Limb (tissue), 2 donors: ENCODE results near the gene CPTP.
"Not testable (repeated sequence)": the region's sequence is repeated elsewhere in the genome, so short reads cannot be mapped to it uniquely, and the experiment has no call there.

ENCODE experiments used
- DNase-seq, 2 donors: peaks; one replicate each; pipeline ENCODE4 v3.0.0-alpha.2; 2016; ENCODE audit errors: extremely low spot score in 2 of 2

Gene CPTP

DNA sequence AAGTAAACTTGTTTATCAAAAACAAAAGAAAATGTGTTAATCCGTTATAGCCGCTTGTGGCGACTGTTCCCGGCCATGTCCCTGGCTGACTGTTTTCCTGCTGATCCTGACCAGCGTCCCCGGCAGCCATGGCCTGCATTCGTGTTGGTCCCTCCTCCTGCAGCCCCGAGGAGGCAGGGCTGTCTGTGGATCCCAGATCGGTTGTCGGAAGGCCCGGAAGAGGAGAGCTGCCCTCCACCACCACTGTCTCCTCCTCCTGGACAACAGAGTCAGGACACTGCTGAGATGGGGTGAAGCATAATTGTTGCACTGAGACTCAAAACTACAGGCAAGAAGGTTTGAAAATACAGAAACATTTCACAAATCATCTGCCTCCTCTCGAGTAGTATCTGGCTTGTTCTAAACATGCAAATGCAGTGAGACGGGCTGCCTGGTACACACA, 37.4 kb downstream of the CPTP start:
- peak in 1 of 2 donors; percentile 60 for DNase-seq

DNA sequence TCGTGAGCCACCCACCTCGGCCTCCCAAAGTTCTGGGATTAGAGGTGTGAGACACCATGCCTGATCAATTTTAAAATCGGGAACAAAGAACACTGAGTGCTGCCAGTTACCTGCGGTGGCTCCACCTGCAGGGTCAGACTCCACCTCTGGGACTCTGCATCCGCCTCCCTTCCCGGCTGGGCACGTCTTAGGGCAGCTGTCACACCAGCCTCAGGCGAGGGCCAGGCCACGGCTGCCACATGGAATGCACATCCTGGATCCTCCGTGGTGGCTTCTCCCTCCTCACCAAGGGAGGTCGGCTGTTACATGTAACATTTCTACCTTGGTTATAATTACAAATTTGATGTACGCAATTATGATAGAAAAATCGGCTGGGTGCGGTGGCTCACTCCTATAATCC, 39.7 kb downstream of the CPTP start:
- DNase-seq = no peak

DNA sequence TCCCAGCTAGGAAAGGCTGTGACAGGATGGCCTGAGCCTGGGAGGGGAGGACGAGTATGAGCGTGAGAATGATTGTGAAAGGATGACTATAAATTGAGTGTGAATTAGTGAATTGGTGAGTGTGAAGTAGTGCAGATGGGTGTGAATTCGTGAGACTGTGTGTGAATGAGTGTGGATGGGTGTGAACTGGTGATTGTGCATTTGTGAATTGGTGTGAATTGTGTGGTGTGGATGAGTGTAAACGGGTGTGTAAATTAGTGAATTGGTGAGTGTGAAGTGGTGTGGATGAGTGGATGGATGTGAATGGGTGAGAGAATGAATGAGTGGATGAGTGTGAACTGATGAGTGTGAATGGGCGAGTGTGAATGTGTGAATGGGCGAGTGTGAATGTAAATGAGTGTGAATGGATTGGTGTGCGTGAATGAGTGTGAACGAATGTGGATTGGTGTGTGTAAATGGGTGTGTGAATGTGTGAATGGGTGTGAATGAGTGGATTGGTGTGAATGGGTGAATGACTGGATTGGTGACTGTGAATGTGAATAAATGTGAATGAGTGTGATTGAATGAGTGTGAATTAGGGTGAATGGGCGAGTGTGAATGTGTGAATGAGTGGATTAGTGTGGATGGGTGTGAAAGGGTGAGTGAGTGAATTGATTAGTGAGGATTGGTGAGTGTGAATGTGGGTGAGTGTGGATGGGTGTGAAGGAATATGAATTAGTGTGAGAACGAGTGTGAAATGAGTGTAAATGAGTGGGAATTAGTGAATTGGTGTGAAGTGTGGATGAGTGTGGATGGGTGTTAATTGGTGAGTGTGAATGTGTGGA, 41.5 kb downstream of the CPTP start:
- no peak for DNase-seq

DNA sequence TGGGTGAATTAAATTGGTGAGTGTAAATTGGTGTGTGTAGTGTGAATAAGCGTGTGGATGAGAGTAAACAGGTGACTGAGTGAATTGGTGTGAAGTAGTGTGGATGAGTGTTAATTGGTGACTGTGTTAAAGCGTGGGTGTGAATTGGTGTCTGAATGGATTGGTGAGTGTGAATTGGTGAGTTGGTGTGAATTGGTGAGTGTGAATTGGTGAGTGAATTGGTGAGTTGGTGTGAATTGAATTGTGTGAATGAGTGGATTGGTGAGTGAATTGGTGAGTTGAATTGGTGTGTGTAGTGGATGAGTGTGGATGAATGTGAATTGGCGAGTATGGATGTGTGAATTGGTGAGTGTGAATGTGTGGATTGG, 42.1 kb downstream of the CPTP start:
- DNase-seq = no peak

DNA sequence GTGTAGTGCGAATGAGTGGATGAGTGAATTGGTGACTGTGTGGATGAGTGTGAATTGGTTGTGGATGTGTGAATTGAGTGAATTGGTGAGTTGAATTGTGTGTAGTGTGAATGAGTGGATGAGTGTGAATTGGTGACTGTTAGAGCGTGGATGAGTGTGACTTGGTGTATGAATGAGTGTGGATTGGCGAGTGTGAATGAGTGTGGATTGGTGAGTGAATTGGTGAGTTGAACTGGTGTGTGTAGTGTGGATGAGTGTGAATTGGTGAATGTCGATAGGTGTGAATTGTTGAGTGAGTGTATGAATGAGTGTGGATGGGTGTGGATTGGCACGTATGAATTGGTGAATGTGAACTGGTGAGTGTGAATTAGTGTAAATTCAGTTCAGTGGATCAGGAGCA, 42.7 kb downstream of the CPTP start:
- no peak for DNase-seq

DNA sequence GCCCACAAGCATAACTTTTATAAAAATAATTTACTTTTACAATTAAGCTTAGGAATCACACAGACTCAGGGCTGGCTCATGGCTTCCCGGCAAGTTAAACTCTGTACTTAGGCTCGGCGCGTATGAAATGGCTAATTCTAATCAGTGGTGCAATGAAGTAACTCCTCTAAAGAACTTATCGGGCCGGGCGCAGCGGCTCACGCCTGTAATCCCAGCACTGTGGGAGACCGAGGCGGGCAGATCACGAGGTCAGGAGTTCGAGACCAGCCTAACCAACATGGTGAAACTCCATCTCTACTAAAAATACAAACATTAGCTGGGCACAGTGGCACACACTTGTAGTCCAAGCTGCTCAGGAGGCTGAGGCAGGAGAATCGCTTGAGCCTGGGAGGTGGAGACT, 45.5 kb downstream of the CPTP start:
- DNase-seq = not testable (repeated sequence)

DNA sequence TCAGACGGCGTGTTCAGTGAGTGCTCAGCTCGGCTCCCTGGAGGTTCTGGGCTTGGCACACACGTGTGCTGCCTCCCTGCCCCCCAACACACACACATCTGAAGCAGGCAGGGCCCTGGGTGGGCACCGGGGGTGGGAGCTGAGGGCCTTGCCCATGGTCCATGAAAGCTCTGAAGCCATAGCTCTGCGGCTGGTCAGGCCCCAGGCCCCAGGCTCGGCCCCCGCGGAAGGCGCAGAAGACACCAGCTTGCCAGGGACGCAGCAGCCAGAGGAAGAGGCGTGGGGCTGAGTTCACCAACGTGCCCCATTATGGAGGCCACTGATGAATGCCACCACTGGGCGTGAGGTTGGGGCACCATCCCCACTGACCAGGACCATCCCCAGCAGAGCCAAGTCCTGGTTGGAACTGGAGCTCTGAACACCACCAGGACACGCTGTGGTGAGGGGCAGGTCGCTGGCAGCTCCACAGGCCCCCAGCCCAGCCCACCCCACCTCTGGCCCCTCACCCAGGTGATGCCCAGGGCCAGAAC, 46.2 kb downstream of the CPTP start:
- no peak for DNase-seq

DNA sequence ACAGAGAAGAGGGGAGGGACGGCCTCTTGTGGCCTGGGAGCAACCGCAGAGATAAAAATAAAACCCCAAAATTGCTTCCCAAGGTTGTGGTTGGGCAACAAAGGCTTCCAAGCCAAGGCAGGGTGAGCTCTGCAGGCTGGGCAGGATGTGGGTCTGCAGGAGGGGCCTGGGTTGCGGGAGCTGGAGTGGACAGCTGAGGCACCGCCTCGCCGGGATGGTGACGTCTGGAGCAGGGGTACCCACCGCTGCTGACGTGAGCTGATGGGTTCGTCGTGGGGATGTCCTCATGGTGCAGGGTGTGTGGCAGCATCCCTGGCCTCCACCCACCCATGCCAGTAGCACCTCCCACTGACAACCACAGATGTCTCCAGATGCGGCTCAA, 46.8 kb downstream of the CPTP start:
- no peak for DNase-seq

DNA sequence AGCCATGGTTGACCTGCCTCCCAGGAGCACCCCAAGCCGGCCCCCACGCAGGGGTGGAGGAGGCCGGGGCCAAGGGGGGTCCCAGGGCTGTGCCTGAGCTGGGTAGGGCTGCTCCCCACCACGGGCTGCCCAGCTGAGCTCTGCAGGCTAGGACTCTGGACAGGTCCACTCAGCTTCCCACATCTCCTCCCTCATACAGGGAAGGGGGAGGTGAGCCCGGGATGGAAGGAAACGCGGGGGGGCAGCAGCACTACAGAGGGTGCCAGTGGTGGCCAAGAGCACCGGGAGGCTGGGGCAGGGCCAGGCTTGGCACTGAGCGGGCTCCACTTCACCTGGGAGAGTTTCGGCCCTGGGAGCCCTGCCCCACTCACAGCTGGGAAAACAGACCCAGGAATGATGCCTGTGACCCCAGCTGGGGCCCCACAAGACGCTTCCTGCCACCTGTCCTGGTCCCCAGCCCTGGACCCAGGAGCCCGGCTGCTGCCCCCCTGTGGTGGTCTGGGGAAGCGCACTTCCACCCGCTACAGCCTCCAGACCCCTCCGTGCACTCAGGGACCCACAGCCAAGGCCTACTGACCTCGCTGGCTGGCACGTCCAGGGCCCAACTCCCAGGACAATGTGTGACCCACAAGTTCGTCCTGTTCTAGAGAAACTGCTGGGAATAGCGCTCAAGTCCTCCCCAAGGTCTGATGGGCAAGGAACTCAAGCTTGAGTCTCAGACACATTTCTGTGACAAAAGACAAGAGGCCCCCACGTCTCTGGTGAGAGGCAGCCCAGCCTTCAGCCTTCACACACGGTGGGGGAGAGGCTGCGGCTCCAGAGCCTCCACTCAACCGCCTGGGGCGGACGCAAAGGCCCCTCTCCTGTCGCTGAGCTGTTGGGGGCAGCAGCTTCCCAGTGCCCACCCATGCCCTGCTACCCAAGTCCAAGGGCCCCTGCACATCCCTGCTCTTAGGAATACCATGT, 47.4 kb downstream of the CPTP start:
- peak in 1 of 2 donors; percentile 86 for DNase-seq

DNA sequence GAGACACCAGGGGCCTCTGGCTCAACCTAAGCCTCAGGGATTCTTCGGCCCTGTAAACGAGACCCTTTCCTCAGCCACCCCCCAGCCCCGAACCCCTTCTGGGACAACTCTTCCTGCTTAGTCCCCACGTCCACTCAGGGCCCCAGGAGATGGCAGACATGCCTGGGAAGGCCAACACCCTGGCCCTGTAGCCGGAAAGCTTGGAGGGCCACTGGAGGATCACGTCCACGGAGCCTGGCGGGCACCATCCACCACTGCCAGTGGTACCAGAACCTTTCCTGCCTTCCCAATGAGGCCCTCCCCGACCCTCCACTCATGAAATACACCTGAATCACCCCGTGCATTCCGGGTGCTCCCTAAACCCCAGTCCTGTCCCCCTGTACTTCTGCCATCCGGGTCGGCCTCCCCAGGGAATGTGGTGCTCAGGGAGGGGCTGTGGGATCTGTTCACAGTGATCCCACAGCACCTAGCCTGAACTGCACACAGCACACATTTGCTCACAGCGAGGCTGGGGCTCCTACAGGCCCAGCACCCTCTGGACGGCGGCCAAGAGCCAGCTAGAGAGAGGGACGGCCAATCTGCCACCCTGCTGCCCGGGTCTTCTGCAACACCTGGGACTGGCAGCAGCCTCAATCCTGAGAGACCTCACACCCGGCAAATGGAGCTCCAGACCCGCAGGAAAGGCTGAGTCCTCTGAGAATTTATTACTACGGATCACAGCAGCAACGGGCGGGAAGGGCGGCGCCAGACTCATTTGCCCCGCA, 48.6 kb downstream of the CPTP start:
- DNase-seq = no peak

DNA sequence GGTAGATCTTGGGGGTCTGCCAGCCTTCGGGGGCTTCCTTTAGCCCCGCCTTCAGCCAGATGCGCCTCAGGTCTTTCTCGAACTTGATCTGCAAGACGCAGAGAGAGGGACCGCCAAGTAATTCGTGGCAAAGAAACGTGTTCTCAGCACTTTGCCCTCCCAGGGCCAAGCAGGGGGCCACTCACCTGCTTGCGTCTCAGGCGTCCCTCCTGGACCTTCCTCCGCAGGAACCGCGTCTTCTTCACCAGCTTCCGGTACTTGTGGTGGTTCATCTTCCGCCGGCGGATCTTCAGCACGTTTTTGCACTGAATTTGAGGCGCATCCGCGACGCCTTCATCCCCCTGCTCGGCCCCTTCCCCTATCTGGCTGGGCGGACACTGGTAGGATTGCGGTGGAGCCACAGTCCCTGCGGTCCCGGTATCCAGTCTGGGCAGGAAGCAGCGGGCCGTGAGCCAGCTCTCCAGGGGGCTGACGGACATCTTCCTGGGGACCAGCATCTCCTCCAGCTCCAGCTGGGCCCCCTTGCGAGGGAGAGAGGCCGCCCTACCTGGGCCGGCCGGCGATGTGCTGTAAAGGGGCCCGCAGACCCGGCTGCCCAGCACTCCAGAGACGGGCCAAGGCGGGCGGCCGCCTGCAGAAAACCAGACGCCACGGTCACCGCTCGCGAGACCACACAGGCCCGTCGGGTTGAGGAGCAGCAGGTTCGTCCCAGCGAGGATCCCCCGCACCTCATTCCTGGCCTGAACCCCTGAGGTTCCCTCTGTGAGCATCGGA, 49.4 kb downstream of the CPTP start:
- DNase-seq = no peak

DNA sequence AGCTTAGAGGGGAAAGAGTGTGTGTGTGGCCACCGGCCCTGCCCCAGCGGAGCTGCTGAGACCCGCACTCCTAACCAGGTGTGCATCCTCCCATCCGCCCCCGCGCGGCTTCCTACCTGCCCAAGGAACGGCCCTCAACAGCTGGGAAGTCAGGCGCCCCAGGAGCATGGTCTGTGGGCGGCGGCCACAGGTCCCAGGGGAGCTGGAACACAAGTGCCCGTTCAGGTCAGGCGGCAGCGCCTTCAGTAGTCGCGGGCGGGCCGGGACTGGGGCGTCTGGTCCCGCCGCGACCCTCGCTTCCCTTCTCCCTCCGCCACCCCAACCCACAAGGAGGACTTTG, 50.0 kb downstream of the CPTP start:
- no peak for DNase-seq

DNA sequence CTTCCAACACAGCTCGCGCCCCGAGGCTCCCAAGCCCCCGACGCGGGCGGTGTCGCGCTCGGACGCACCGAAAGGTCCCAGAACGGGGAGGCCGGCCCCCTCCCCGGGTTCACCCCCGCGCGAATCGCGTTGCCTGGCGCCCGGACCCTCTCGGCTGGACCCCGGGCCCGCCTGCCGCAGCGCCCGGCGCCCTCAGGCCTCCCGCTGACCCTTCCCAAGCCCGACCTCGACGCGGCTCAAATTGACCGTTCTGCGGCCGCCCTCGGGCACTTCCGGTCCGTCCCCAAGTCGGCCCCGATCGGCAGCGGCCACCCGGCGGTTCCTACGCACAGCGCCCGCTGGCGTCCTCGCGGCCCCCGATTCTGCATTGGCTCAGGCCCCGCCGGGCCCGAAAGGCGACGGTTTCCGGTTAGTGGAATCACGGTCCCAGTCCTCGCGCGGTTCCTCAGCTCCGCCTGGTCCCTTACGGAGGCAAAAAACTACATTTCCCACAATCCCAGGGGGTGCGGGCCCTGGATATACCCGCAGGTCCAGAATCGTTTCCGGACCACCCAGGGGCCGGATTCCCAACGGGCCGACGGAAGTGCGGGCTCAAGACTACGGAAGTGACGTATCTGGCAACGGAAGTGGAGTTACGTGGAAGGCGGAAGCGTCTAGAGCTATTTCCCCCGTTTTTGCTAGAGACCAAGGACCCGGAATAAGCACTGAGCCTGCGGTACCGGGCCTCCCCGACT, 50.5 kb downstream of the CPTP start, which contains the start of gene AURKAIP1:
TSS of gene AURKAIP1 (minus strand) at position 279 of the 734 bp plus-strand sequence. CDS start 451 bp downstream, outside the sequence.
- peak; percentile 98 to 99 for DNase-seq

DNA sequence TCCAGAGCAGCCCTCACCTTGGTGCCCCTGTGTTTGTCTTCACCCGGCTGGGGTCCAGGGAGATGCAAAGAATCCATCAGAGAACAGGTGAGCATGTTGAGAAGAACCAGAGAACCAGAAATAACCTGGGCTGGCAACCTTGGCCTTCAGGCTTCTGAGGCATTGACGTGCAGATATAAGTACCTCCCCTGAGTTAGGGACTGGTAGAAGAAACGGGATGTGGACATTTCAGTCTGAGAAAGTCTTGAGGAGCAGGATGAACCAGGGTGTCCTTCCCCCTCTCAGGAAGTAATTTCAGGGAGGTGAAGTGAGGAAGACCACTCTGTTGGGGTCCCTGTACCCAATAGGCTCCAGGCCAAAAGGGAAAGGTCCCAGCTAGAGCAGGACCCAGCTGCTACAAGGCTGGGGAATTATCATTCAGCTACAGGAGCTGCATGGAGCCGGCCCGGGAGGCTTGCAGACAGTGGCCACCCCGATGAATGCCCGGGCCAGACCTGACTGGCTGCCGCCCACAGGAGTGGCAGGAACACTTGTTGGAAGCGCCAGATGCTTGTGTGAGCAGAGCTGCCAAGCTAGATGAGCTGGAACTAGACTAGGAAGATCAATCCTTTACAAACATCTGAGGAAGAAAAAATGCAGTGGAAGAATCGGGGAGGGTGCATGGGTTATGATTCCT, 52.1 kb downstream of the CPTP start:
- no peak for DNase-seq

DNA sequence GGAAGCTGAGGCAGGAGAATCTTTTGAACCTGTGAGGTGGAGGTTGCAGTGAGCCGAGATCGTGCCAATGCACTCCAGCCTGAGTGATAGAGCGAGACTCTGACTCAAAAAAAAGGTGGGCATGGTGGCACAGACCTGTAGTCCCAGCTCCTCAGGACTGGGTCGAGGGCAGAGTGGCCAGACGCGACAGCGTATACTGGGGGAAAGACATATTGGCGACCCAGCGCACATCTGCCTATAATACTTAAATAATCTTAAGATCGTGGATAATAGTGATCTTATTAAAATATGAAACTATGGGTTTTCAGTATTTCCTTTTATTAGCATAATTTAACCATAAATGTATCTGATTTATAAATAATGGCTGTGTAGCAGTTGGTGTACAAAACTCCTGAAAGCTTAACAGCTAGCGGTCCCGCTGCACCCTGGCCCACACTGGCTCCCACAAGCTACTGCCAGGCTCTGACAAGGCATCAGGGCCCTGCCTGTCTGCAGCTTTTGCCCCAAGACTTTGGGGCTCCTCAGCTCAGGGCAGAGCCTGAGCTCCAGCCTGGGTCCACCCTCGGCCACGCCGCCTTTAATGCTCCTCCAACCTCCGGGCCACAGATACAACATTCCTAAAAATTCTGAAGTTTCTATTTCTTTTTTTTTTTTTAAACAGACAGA, 53.1 kb downstream of the CPTP start:
- no peak for DNase-seq
